SU-DHL-6 (cell line): ENCODE data around the gene INSC.

Experiments
- H2AFZ ChIP-seq: fragments of 200-600 bp; sonication (generic); 2 replicates; pipeline ENCODE4 v1.6.1; 2014; ENCODE audit warnings: low read depth, mild to moderate bottlenecking, moderate library complexity, mixed read lengths, antibody characterized with exemption, low read length; ENCODE audit not compliant: severe bottlenecking
- H3F3A ChIP-seq: fragments of 200-600 bp; shearing (Covaris generic); 2 replicates; pipeline ENCODE4 v1.6.0; 2016; ENCODE audit warnings: antibody characterized with exemption, mild to moderate bottlenecking; ENCODE audit not compliant: insufficient read depth
- H3K27ac ChIP-seq: fragments of 200-600 bp; sonication (generic); 2 replicates; pipeline ENCODE4 v1.5.1; 2016; ENCODE audit warnings: low read depth, mild to moderate bottlenecking, low read length, moderate library complexity, mixed read lengths
- H3K27me3 ChIP-seq: fragments of 200-600 bp; sonication (generic), shearing (Covaris generic); 2 replicates; pipeline ENCODE4 v1.6.0; 2014; ENCODE audit warnings: mild to moderate bottlenecking, low read length
- H3K36me3 ChIP-seq: fragments of 200-600 bp; sonication (generic); 2 replicates; pipeline ENCODE4 v1.6.1; 2014; ENCODE audit warnings: mild to moderate bottlenecking, low read length, mixed read lengths
- H3K4me2 ChIP-seq: fragments of 300-600, 200-600 bp; shearing (Covaris generic), sonication (generic); 2 replicates; pipeline ENCODE4 v1.6.0; 2014; ENCODE audit warnings: low read length, low read depth, mild to moderate bottlenecking; ENCODE audit not compliant: poor library complexity, severe bottlenecking
- H3K4me3 ChIP-seq: fragments of 200-600 bp; sonication (generic); 2 replicates; pipeline ENCODE4 v1.5.1; 2014; ENCODE audit warnings: antibody characterized with exemption, low read length, mild to moderate bottlenecking, mixed read lengths; ENCODE audit not compliant: insufficient read depth, poor library complexity, severe bottlenecking
- H3K79me2 ChIP-seq: fragments of 200-600 bp; sonication (generic); 2 replicates; pipeline ENCODE4 v1.6.1; 2014; ENCODE audit warnings: mild to moderate bottlenecking, low read length, moderate library complexity; ENCODE audit not compliant: insufficient read depth
- H3K9ac ChIP-seq: fragments of 200-600 bp; sonication (generic); 2 replicates; pipeline ENCODE4 v1.7.0; 2014; ENCODE audit warnings: mild to moderate bottlenecking, low read length
- H3K9me2 ChIP-seq: fragments of 200-600 bp; sonication (generic); replicated peaks from 2 replicates; pipeline ENCODE4 v1.6.1; 2014; ENCODE audit warnings: low read length; ENCODE audit not compliant: insufficient read depth
- H3K9me3 ChIP-seq: fragments of 200-600 bp; sonication (generic); 2 replicates; pipeline ENCODE4 v1.6.1; 2014; ENCODE audit warnings: low read length, mixed read lengths; ENCODE audit not compliant: insufficient read depth
- H4K20me1 ChIP-seq: fragments of 200-600 bp; sonication (generic); 2 replicates; pipeline ENCODE4 v1.6.1; 2014; ENCODE audit warnings: low read depth, mild to moderate bottlenecking, antibody characterized with exemption, low read length, moderate library complexity, mixed read lengths
- CTCF ChIP-seq: fragments of 200-600 bp; sonication (generic); IDR thresholded peaks from one replicate; pipeline ENCODE4 v1.5.1; 2017; ENCODE audit warnings: antibody characterized with exemption, mild to moderate bottlenecking, low read length, moderate library complexity; ENCODE audit not compliant: insufficient read depth, poor library complexity, severe bottlenecking
- EZH2phosphoT487 ChIP-seq: fragments of 200-600 bp; sonication (generic), shearing (Covaris generic); conservative IDR thresholded peaks from 2 replicates; pipeline ENCODE4 v1.6.1; 2018; ENCODE audit warnings: mild to moderate bottlenecking, antibody characterized with exemption, low read length, moderate library complexity, mixed read lengths

INSC gene

DNA sequence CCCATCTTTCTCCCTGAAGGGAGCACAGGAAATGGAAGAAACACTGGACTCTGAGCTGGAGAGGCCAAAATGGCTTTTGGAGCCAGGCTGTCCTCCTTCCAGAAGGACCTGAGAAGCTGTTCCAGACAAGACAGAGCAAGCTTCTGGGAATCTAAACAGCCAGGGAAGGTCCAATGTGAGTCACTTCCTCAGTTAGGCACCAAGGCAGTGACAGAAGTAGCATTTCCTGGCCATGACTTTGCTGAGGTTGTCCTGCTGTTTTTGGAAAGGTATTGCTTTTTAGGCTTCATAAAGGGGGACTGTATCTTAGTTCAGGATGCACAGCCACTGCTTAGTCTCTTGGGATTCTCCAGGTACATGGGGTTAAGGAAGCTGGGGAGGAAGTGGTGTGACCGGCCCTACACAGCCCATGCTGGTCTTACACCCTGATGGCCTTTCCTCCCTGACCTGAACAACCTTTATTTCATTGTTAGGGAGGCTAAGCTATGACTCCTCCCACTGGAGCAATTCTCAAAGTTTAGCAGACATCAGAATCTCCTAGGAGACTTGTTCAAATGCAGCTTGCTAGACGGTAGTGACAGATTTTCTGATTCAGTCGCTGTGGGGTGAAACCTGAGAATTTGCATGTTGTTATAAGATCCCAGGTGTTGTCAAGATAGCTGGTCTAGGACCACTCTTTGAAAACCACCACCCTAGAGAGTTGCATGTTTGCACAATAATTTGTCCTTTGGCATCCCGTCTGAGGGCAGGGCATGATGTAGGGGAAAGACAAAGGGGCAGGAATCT lies 6.8 kb upstream of the INSC start:
- no peaks in the 10 kb centered on the region for H3K79me2 ChIP-seq
- 0 out of 2 replicates have a peak, but pooled peaks cover 3% of the 10 kb centered on the region for H3F3A ChIP-seq
- H3K36me3 ChIP-seq: no peaks in the 10 kb centered on the region
- no peak overlapping the region for H2AFZ ChIP-seq
- no peaks in the 10 kb centered on the region for H4K20me1 ChIP-seq
- no peaks in the 10 kb centered on the region for H3K9me2 ChIP-seq
- peak overlapping the region; percentile 1 for H3K4me2 ChIP-seq
- no peak for TF ChIP-seq EZH2phosphoT487
- no peak for TF ChIP-seq CTCF
- H3K27ac ChIP-seq: no peak overlapping the region
- H3K4me3 ChIP-seq: no peak overlapping the region
- no peaks in the 10 kb centered on the region for H3K9me3 ChIP-seq
- no peaks in the 10 kb centered on the region for H3K27me3 ChIP-seq
- H3K9ac ChIP-seq: no peak overlapping the region

GRCh38 chr11:15108592-15109130 lies 6.1 kb upstream of the INSC start:
- Histone ChIP-seq H3K9ac (no peak overlapping the region), H3K27ac (no peak overlapping the region), H2AFZ (no peak overlapping the region), H4K20me1 (no peaks in the 10 kb centered on the region), H3F3A (0 out of 2 replicates have a peak, but pooled peaks cover 7% of the 10 kb centered on the region), H3K27me3 (no peaks in the 10 kb centered on the region), H3K9me3 (no peaks in the 10 kb centered on the region), H3K79me2 (no peaks in the 10 kb centered on the region), H3K9me2 (no peaks in the 10 kb centered on the region), H3K4me2 (peak overlapping the region; percentile 1), H3K4me3 (no peak overlapping the region), H3K36me3 (no peaks in the 10 kb centered on the region)
- TF ChIP-seq CTCF (no peak), EZH2phosphoT487 (no peak)

DNA sequence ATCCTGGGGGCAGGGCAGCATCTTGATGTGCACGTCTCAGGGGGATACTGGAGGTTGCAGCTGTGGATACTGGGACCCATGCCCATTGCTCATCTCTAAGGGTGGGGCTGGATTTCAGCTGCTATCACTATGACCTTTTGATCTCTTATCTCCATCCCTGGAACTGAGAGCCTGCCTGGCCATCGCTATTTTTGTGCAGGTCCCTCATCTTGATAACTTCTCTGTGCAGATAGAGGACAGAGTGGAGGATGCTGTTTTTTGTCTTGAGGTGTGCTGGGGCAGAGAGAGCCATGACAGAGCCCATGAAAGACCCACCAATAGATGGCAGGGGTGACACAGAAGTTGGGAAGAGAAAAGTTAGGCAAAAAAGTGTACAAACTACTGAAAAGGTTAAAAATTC lies 5.1 kb upstream of the INSC start:
- H3K4me2 ChIP-seq: no peak overlapping the region
- no peaks in the 10 kb centered on the region for H3K79me2 ChIP-seq
- no peak overlapping the region for H3K27ac ChIP-seq
- no peaks in the 10 kb centered on the region for H3K36me3 ChIP-seq
- H4K20me1 ChIP-seq: no peaks in the 10 kb centered on the region
- TF ChIP-seq CTCF (no peak), EZH2phosphoT487 (no peak)
- H3F3A ChIP-seq: 0 out of 2 replicates have a peak, but pooled peaks cover 7% of the 10 kb centered on the region
- no peak overlapping the region for H3K4me3 ChIP-seq
- no peak overlapping the region for H3K9ac ChIP-seq
- no peak overlapping the region for H2AFZ ChIP-seq
- H3K9me3 ChIP-seq: no peaks in the 10 kb centered on the region
- no peaks in the 10 kb centered on the region for H3K27me3 ChIP-seq
- no peaks in the 10 kb centered on the region for H3K9me2 ChIP-seq
